GM21576 (cell line): Measurements from ENCODE around the gene CADM1.

Experiments
- ATAC-seq: cut with Tn5 transposase; IDR thresholded peaks from one replicate; pipeline ENCODE4 v1.9.1; 2021; ENCODE audit warnings: mild to moderate bottlenecking, moderate library complexity; ENCODE audit not compliant: unreplicated experiment

Gene CADM1

GRCh38 chr11:115409116-115409670 lies 95.0 kb downstream of the CADM1 start:
- ATAC-seq, result no peak

- no peak for ATAC-seq
Observed at GRCh38 chr11:115408036-115408921, 95.9 kb downstream of the CADM1 start.

GRCh38 chr11:115407496-115407895 lies 96.7 kb downstream of the CADM1 start:
- no peak for ATAC-seq

GRCh38 chr11:115406404-115406803 lies 97.8 kb downstream of the CADM1 start:
- ATAC-seq, result no peak

- ATAC-seq, result no peak
Observed at GRCh38 chr11:115398333-115399080, 105.7 kb downstream of the CADM1 start.

GRCh38 chr11:115396533-115396932 lies 107.7 kb downstream of the CADM1 start:
- ATAC-seq, result no peak

- no peak for ATAC-seq
Observed at GRCh38 chr11:115393950-115394349, 110.3 kb downstream of the CADM1 start.

GRCh38 chr11:115391598-115391997 lies 112.6 kb downstream of the CADM1 start:
- no peak for ATAC-seq

- ATAC-seq, result no peak
Observed at GRCh38 chr11:115391160-115391559, 113.1 kb downstream of the CADM1 start.

- no peak for ATAC-seq
Observed at GRCh38 chr11:115390441-115390840, 113.8 kb downstream of the CADM1 start.

GRCh38 chr11:115389790-115390189 lies 114.4 kb downstream of the CADM1 start:
- ATAC-seq, result no peak

GRCh38 chr11:115385226-115385625 lies 119.0 kb downstream of the CADM1 start:
- no peak for ATAC-seq

- ATAC-seq, result no peak
Observed at GRCh38 chr11:115384236-115384635, 120.0 kb downstream of the CADM1 start.

- ATAC-seq, result no peak
Observed at GRCh38 chr11:115383431-115383830, 120.8 kb downstream of the CADM1 start.

- ATAC-seq, result no peak
Observed at GRCh38 chr11:115379528-115379927, 124.7 kb downstream of the CADM1 start.

- no peak for ATAC-seq
Observed at GRCh38 chr11:115378557-115378956, 125.7 kb downstream of the CADM1 start.

- ATAC-seq, result no peak
Observed at GRCh38 chr11:115377882-115378296, 126.3 kb downstream of the CADM1 start.

GRCh38 chr11:115368616-115369015 lies 135.6 kb downstream of the CADM1 start:
- no peak for ATAC-seq

GRCh38 chr11:115366826-115367225 lies 137.4 kb downstream of the CADM1 start:
- ATAC-seq, result no peak

- no peak for ATAC-seq
Observed at GRCh38 chr11:115365907-115366306, 138.3 kb downstream of the CADM1 start.

GRCh38 chr11:115364896-115365295 lies 139.3 kb downstream of the CADM1 start:
- ATAC-seq, result no peak

GRCh38 chr11:115363921-115364320 lies 140.3 kb downstream of the CADM1 start:
- no peak for ATAC-seq
